ENCODE measurements around the gene CENPP.

The CENPP gene

GRCh38 chr9:92614763-92615461, 289.2 kb downstream of the CENPP start:
- no peak for TF ChIP-seq CTCF (IDR thresholded peaks at IDR 0.05)

GRCh38 chr9:92615790-92616189, 290.0 kb downstream of the CENPP start:
- no peak for TF ChIP-seq CTCF (IDR thresholded peaks at IDR 0.05)

GRCh38 chr9:92616199-92616641, 290.5 kb downstream of the CENPP start:
- TF ChIP-seq CTCF (IDR thresholded peaks at IDR 0.05): no peak

- no peak for TF ChIP-seq CTCF (IDR thresholded peaks at IDR 0.05)
Observed at GRCh38 chr9:92616655-92617111, 290.9 kb downstream of the CENPP start.

- TF ChIP-seq CTCF (IDR thresholded peaks at IDR 0.05): no peak
Observed at GRCh38 chr9:92617195-92617813, 291.6 kb downstream of the CENPP start.

- TF ChIP-seq CTCF (IDR thresholded peaks at IDR 0.05): no peak
Observed at GRCh38 chr9:92617951-92618510, 292.3 kb downstream of the CENPP start.

GRCh38 chr9:92618633-92619225, 293.0 kb downstream of the CENPP start:
- no peak for TF ChIP-seq CTCF (IDR thresholded peaks at IDR 0.05)
